Glomerular visceral epithelial cell (primary cell): ENCODE measurements around the gene GHR.

Experiments used
- DNase-seq: peaks from one replicate; pipeline ENCODE4 v3.0.0-alpha.2; 2016; ENCODE audit errors: extremely low spot score

Gene GHR

GRCh38 chr5:42600441-42600840 lies 177.2 kb downstream of the GHR start:
- no peak for DNase-seq

DNA sequence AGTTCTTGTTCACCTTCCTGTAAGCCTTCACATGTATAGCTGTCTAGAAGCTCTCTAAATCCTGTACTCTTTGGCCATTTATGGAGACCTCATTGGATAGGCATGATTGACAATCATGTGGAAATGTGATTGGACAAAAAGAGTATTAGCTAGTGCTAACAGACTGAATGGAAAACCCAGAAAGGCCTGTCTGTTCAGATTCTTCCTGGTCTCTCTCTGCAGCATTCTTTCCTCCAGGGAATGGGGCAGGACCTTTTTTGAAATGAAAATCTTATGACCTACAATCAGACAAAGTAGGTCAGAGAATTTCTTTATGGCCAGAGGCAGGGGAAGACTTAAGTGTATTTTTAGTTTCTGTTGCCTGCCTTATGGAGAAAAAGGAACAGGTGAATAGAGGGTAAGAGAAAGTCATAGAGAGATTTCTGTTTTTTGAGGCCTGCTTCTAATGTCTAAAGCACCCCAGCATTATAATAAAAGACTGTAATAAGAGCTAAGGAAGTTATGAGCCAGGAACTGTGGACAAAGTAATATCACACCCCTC lies 181.0 kb downstream of the GHR start:
- no peak for DNase-seq

DNA sequence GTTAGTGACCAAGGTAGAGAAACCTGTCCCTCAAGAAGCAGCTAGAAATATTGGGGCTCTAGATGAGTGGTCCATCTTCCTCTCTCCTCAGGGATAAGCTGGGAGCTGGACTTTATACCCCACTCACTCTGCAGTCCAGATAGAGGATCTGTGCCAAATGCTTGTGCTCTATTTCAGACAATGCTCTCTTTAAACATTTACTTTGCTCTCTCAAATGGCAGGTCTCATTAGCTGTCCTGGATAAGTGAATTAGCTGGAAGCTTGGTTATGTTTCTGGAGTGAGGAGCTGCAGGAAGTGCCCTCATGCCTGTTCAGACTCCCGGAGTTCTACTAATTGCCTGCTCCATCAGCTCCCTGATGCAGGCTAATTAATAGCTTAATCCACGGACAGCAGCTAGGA lies 182.3 kb downstream of the GHR start:
- DNase-seq = no peak

- DNase-seq = no peak
These were observed 183.2 kb downstream of the GHR start for GRCh38 chr5:42606464-42606869.

GRCh38 chr5:42611437-42611836 lies 188.2 kb downstream of the GHR start:
- DNase-seq = no peak

GRCh38 chr5:42612750-42613366 lies 189.6 kb downstream of the GHR start:
- no peak for DNase-seq

DNA sequence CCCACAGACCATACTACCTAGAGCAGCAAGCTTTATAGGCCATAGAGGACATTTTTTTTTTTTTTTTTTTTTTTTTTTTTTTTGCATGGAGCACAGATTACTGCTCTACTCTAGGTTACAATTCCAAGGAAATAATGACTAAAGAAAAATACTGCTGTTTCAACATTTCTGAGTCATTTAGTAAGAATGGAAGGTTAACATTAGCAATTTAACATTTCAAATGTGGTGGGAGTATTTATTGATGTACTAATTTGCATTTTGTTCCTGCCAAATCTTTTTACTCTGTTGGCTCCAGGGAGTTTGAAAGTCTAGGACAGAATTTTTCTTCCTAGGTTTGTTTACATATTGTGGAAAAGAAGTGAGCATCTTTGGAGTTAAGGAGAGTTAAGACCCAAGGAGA lies 191.3 kb downstream of the GHR start:
- no peak for DNase-seq

GRCh38 chr5:42620579-42621216 lies 197.5 kb downstream of the GHR start:
- DNase-seq = no peak

- DNase-seq = no peak
These were observed 198.0 kb downstream of the GHR start for GRCh38 chr5:42621242-42621641.

- DNase-seq = no peak
These were observed 198.4 kb downstream of the GHR start for GRCh38 chr5:42621662-42622061.

DNA sequence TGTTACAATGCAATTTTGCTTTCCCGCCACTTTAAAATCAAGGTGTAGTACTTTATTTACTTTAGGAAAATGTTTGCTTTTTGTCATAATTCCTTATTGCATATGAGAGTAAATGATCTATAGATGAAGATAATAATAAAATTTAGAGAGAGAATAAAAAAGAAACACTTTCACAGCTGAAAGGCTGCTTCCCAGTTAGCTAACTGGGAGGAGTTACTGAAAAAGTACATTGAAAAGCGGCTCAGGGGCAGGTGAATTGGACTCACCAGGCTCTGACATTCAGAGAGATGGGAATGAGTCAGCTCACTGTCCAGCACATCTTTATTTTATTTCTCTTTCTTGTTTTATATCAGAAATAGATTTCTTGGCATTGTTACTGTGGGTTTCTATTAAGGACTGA lies 201.7 kb downstream of the GHR start:
- DNase-seq = no peak

DNA sequence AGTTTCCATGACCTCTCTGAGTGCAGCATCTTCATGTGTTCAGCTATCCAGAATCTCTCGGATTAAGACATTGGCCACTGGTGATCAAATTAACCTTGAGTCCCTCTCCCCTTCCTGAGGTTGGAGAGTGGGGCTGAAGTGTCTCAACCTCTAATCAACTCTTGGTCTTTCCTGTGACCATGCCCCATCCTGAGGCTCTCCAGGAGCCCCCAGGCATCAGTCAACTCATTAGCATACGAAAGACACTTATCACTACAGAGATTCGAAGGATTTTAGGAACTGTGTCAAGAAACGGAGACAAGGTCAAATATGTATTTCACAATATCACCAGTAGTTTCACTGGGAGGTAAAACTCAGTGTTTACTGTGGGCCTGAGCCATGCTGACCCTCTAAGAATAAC lies 203.2 kb downstream of the GHR start:
- no peak for DNase-seq

GRCh38 chr5:42628821-42629220 lies 205.6 kb downstream of the GHR start:
- no peak for DNase-seq

GRCh38 chr5:42629284-42629683 lies 206.0 kb downstream of the GHR start:
- no peak for DNase-seq

DNA sequence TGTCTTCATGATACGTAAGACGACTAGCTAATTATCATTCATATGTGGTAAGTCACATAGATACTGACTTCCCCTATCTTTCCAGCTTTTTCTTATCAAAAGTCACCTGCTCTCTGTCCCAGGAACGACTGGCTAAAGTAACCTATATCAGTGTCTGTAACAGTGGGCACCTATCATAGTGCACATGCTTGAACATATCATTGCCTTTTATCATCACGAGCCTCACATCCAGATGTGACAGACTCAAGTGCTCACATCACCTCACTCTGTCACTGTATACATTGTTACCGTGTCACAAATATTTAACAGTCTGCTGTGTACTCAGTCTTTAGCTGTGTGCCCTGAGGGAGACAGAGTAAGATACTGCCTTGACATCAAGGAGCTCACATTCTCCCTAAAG lies 208.0 kb downstream of the GHR start:
- DNase-seq = no peak

DNA sequence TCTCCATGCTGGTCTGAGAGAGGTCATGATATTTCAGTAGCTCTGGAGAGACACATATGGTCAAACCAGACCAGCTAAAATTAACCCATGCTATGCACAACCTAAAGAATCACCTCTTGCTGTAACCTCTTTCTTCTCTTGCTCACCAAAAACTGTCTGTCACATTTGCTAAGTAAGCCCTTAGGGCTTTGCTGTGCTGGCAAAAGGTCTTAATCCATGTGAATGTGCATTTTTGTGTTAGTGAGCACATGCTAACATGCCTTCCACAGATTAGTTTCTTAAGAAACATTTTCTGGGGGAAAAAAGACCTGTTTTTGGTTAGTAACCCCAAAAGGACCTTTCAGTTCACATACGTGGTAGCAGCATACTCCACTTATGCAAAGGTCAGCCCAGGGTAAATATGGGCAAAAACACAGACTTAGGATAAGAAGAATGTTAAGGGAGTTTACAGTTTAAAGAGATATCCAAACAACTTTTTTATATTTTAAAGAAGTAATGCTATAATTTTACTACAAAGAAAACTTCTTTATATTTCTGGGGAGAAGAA lies 209.2 kb downstream of the GHR start:
- no peak for DNase-seq

- DNase-seq = no peak
These were observed 211.3 kb downstream of the GHR start for GRCh38 chr5:42634575-42634974.

- no peak for DNase-seq
These were observed 213.2 kb downstream of the GHR start for GRCh38 chr5:42636425-42636824.

DNA sequence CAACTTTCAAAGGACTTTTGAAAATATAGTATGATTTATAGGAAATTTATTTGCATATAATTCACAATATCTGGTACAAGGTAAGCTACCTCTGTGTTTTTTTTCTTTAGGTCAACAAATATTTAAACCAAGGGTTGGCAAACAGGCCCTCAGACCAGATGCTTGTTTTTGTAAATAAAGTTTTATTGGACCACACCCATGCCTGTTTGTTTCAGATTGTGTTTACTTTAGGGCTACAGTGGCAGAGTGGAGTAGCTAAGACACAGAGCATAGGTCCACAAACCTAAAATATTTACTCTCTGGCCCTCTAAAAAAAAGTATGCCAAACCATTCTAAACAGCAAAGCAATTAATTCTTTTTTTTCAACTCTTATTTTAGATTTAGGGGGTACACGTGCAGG lies 213.7 kb downstream of the GHR start:
- DNase-seq = no peak

GRCh38 chr5:42638972-42639371 lies 215.7 kb downstream of the GHR start:
- no peak for DNase-seq

DNA sequence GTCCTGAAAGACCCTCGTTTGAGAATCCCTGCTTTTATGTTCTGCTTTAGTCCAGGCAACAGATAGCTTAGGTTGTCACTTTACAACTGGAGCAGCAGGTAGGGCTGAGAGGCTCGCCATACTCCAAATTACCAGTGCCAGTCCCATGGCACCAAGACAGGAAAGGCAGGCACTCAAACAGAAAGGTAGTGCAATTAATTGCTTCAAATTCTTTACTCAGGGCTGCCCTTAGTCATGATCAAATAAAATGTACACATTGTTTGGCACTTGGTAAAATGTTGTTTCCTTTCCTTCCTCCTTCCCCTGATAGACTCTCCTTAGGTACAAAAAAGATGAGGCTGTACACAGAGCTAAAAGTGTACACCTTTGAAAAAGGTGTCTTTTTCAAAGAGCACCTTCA lies 217.6 kb downstream of the GHR start:
- no peak for DNase-seq

- DNase-seq = no peak
These were observed 218.2 kb downstream of the GHR start for GRCh38 chr5:42641336-42642005.

DNA sequence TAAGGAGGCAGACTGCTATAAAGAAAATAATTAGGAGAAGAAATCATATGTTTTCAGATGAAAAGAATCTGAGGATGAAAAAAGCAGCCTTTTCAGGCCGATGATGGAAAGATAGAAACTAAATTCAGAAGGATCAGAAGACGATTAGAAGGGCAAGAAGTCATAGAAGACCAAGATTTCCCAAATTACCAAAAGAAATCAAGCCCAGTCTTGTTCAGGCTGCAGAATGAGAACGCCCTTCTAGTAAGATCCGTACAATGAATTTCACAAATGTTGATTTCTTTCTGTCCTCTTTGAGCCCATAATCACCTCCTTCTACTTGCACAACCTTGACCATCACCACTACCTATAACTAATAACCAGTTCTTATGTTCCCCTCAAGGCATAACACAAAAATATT lies 218.8 kb downstream of the GHR start:
- no peak for DNase-seq
